ENCODE measurements around the gene TNFRSF11A.
A peak's percentile ranks its signal among the peaks of the same experiment; 100 is the strongest.

The TNFRSF11A gene

DNA sequence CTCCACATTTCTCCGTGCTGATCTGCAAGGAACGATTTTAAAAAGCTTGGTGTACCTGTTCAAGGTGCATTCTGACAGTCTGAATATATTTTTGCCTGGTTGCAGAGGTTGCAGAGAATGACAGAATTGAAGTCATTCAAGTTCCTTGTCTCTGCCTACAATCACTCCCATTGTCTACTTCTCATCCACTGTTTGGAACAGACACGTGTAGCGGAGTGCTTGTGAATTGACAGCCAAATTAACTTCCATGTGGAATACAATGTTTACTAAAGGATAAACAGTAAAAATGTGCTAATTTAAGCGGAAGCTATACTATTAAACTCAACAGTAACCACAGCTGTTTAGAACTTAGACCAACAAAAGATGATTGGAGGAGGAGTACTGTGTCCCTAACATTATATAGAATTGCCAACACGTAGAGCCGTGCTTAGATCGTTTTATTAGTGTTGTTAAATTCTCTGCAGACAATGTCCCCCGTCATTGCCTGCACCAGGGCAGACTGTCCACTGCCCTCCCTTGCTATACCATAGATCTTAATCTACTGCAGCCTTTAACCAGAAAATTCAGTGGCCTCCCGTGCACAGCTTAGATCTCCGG, 110.4 kb downstream of the TNFRSF11A start:
- no peak overlapping the region for H3K4me3 ChIP-seq (replicated peaks; ENCODE audit: insufficient read depth, low read length)
- TF ChIP-seq GABPA (IDR thresholded peaks at IDR 0.05; ENCODE audit: low read depth) (no peak), REST (IDR thresholded peaks at IDR 0.05; ENCODE audit: insufficient replicate concordance, low read depth) (no peak), CTCF (IDR thresholded peaks at IDR 0.05; ENCODE audit: insufficient read depth, low read length) (no peak), SPI1 (IDR thresholded peaks at IDR 0.05; ENCODE audit: borderline replicate concordance, low read depth) (no peak), POLR2AphosphoS5 (IDR thresholded peaks at IDR 0.05; ENCODE audit: low read depth) (no peak)
- no peak overlapping the region for H3K27ac ChIP-seq (replicated peaks)
- H3K27me3 ChIP-seq (ENCODE audit: insufficient read depth, poor library complexity, severe bottlenecking) = no peaks in the 10 kb centered on the region
- DNase-seq (ENCODE audit: low read depth in 1 of 2, low spot score in 1 of 2) = no peak

DNA sequence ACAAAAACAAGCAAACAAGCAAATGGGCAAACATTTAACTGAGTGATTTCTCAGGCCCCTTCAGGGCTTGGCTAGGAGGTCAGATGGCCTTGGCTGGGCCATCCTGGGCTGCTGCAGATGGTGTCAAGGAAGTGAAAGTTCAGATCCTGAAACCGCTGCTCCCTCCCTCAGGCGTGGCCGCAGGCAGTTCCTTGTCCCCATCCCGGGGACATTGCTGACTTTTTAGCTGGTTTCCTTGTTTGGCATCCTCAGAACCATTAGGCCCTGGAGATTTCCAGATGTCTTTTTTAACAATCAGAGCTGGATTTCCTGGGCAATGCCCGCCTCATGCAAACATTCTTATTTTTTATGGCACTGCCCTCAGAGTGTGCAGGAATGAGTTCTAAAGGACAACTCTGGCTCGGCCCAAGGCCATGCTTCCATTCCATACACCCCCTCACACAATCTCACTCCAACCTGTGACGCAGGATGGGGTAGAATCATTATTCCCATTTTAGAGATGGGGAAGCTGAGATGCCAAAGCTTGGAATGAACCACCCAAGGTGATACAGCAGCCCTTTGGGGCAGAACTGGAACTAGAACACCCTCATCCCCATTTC, 111.6 kb downstream of the TNFRSF11A start:
- H3K27me3 ChIP-seq (ENCODE audit: insufficient read depth, poor library complexity, severe bottlenecking) = no peaks in the 10 kb centered on the region
- no peak overlapping the region for H3K4me3 ChIP-seq (replicated peaks; ENCODE audit: insufficient read depth, low read length)
- no peak overlapping the region for H3K27ac ChIP-seq (replicated peaks)
- TF ChIP-seq REST (IDR thresholded peaks at IDR 0.05; ENCODE audit: insufficient replicate concordance, low read depth) (no peak), SPI1 (IDR thresholded peaks at IDR 0.05; ENCODE audit: borderline replicate concordance, low read depth) (no peak), POLR2AphosphoS5 (IDR thresholded peaks at IDR 0.05; ENCODE audit: low read depth) (no peak), CTCF (IDR thresholded peaks at IDR 0.05; ENCODE audit: insufficient read depth, low read length) (no peak), GABPA (IDR thresholded peaks at IDR 0.05; ENCODE audit: low read depth) (no peak)
- DNase-seq (ENCODE audit: low read depth in 1 of 2, low spot score in 1 of 2) = no peak

DNA sequence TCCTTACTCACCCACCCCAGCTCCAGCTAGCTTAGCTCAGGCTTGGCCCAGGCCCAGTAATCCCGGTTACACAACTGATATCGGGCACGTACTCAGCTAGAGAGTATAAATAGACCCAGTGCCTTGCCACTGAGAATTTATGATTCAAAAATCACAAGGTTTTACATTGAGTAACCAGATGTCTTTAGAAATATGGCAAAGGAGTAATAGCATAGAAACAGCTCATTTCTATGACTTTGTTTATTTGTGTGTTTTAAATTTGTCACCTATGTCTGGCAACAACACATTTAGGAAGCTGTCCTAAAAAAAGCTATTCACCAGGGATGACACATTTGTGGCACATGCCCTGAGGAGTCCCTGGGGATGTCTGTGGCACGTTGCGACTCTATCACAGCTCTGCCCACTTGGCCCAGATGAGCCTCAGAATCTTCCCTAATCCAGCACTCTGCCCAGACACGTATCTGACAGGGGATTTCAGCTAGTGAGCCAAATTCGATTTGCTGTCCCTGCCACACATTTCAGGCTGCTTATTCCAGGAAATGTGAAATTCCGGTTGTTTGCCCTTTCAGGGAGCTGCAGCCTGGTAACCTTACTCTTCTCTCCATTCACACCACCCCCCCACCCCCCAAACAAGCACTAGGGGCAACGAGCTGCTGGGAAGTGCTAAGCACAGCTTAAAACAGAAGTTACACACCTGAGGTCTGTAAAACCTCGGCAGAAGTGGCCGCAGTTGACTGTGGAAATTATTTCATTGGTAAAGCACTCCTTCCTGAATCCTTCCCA, 112.3 kb downstream of the TNFRSF11A start:
- H3K4me3 ChIP-seq (replicated peaks; ENCODE audit: insufficient read depth, low read length) = no peak overlapping the region
- peak in 1 of 2 experiments; percentile 68 for DNase-seq (ENCODE audit: low read depth in 1 of 2, low spot score in 1 of 2)
- no peak overlapping the region for H3K27ac ChIP-seq (replicated peaks)
- no peaks in the 10 kb centered on the region for H3K27me3 ChIP-seq (ENCODE audit: insufficient read depth, poor library complexity, severe bottlenecking)
- no peak for TF ChIP-seq SPI1 (IDR thresholded peaks at IDR 0.05; ENCODE audit: borderline replicate concordance, low read depth)
- TF ChIP-seq GABPA (IDR thresholded peaks at IDR 0.05; ENCODE audit: low read depth) = no peak

GRCh38 chr18:62438018-62438329, 112.9 kb downstream of the TNFRSF11A start:
- no peak for DNase-seq (ENCODE audit: low read depth in 1 of 2, low spot score in 1 of 2)
- Histone ChIP-seq H3K27ac (replicated peaks) (no peak overlapping the region), H3K27me3 (ENCODE audit: insufficient read depth, poor library complexity, severe bottlenecking) (no peaks in the 10 kb centered on the region), H3K4me3 (replicated peaks; ENCODE audit: insufficient read depth, low read length) (no peak overlapping the region)
- no peak for TF ChIP-seq POLR2AphosphoS5 (IDR thresholded peaks at IDR 0.05; ENCODE audit: low read depth)

All from HL-60 (cell line).